ENCODE results near the gene MICU2. TPM values are rescaled to one million over a fixed set of nuclear protein-coding genes. Genes with fewer than 3 reads are reported as not detected.
"Not testable (repeated sequence)": the region's sequence is repeated elsewhere in the genome, so short reads cannot be mapped to it uniquely, and the experiment has no call there.

The MICU2 gene
- total RNA-seq, 2 donors from 2014 or later: 43.5 to 49.5 TPM

GRCh38 chr13:21606251-21606650 is 2.3 kb upstream of the MICU2 start:
- intact Hi-C loops (cut with DNase I): no loop called here
- no peak for DNase-seq

GRCh38 chr13:21596722-21597121 is 7.2 kb downstream of the MICU2 start:
- intact Hi-C loops (cut with DNase I): no loop called here
- DNase-seq (no peak), ATAC-seq (no peak)

More at GRCh38 chr13:21606251-21606650, 2.3 kb upstream of the MICU2 start:
- ATAC-seq: no peak

DNA sequence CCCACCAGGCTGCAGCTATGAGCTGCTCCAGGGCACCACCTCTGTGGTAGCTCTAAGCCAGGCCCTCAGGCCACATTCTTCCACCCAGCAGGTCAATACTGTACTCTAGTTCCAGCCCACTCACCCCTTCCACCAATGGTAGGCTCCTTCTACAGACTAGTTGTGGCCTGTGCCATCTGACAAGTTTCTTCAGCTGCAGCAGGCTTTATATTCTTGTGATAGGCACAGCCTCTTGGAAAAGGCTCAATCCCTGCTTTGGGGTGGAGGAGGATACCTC is 8.5 kb downstream of the MICU2 start:
- intact Hi-C loops (cut with DNase I): no loop called here
- ATAC-seq: peak in 1 of 2 donors; percentile 32

DNA sequence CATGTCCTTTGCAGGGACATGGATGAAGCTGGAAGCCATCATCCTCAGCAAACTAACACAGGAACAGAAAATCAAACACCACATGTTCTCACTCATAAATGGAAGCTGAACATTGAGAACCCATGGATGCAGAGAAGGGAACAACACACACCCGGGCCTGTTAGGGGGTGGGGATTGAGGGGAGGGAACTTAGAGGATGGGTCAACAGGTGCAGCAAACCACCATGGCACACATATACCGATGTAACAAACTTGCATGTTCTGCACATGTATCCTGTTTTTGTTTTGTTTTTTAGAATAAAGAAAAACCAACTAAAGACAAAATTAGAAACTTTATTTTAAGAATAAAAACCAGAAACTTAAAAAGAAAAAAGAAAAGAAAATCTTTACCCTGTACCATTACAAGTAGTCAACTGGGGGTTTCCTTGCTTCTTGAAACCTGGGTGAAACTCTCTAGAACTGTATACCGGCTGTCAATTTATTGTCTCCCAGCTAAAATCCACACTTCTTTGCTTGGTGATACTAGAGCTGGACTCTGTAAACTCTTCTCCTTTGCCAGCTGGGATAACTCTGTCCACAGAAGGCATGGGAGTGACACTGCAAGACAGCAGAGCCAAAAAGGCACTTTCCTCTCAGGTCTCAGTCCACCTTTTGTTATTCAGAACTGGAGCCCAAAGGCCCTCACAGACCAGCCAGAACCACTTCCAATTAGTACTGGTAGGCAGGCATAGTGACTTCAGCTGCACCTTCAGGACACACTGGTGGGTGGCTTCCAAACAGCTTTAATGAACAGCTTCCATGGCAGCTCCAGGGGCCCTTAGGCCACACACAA is 9.0 kb downstream of the MICU2 start:
- no peak for DNase-seq
- peak in 1 of 2 donors; percentile 15 for ATAC-seq
- intact Hi-C loops (cut with DNase I): no loop called here

More for the DNA sequence above, 8.5 kb downstream of the MICU2 start:
- no peak for DNase-seq

- ATAC-seq; DNase-seq; intact Hi-C loops (cut with DNase I): not testable (repeated sequence)
Observed at GRCh38 chr13:21590665-21591456, 13.1 kb downstream of the MICU2 start.

- DNase-seq (no peak), ATAC-seq (no peak)
- intact Hi-C loops (cut with DNase I): no loop called here
Observed at GRCh38 chr13:21590231-21590630, 13.7 kb downstream of the MICU2 start.

- intact Hi-C loops (cut with DNase I); ATAC-seq; DNase-seq: not testable (repeated sequence)
Observed at GRCh38 chr13:21589510-21589909, 14.5 kb downstream of the MICU2 start.

DNA sequence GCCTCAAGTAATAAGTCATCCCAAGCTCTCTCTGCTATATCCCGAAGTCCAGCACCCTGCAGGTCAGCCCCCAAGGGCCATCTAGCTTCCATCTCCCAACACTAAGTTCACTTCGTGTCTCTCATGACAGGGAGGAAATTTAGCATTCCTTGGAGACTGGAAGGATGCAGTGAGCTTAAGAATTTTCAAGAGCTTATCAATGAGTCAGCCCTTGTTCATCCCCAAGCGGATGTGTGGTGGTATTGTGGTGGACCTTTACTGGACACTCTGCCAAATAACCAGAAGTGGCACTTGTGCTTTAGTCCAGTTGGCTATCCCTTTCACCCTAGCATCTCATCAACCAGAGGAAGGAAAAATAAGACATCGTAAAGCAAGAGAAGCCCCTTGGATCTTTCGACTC is 15.6 kb downstream of the MICU2 start:
- intact Hi-C loops (cut with DNase I); DNase-seq; ATAC-seq: not testable (repeated sequence)

DNA sequence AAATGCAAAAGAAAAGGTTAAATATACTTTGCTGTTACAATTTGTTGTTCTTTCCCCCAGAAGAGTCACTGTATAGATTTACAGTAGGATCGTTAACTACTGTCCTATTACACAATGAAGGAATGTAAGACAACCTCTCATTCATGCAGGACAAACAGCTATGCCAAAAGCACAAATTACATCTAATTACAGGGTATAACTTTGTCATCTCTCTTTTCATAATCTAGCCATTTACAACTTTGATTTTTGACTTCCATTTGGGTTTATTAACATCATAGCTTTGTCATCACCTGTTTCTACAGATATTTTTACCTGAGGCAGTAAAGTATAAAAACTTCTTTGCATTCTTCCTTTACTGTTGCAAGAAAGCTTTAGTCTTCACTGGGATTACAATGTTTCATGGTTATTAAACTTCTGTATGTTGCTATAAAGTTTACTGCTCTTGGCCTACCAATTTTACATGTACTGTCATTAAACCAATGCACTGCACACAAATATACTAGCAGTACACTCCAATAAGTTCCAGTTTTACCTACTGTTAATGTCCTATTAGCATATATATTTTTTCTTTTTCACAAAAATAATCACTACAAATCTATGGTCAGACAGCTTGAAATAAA is 18.9 kb downstream of the MICU2 start:
- intact Hi-C loops (cut with DNase I): no loop called here
- DNase-seq: no peak
- no peak for ATAC-seq

- intact Hi-C loops (cut with DNase I): no loop called here
- ATAC-seq (no peak), DNase-seq (no peak)
Observed at GRCh38 chr13:21583478-21583877, 20.5 kb downstream of the MICU2 start.

- ATAC-seq (no peak), DNase-seq (no peak)
- intact Hi-C loops (cut with DNase I): no loop called here
Observed at GRCh38 chr13:21580736-21581135, 23.2 kb downstream of the MICU2 start.

DNA sequence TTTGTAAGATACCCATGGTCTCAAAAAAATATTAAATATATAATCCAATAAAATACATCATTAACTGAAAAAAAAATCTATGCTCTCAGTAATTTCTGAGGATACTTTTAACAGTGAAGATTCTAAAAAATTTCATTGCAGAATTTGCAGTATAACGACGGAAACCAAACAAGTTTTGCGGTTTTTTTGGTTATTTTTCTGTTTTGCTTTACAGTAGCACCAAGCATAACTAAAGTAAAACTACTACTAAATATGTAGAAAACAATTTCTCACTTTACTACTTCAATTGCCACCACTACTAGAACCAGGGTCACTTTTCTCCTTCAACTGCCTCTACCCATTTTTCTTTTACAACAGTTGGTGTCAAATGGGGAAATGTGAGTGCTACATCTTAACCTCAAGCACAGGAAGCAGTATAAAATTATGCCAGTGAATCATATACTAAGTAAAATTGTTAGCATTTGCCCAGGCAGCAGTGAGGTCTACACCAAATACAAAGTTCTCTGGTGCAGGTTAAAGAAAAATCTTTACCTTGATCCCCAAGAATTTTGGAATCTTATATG is 24.1 kb downstream of the MICU2 start:
- ATAC-seq (no peak), DNase-seq (no peak)
- intact Hi-C loops (cut with DNase I): no loop called here

DNA sequence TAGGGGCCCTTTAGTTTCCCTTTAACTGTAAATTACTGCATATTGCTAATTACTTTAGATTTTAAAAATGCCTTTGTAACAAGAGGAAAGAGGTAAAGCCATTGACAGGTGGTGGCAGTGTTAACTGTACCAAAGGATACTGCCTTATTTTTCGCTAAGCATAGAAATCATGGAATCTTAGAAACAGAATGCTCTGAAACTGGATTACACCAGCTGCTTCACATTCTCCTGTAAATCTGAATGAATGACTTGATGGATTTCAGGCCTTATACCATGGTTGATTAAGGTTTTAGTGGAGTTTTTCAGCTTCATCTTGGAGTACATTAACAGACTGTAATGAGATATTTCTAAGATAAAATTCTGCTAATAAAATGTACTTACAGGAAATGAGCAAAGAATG is 25.2 kb downstream of the MICU2 start:
- DNase-seq (no peak), ATAC-seq (no peak)
- intact Hi-C loops (cut with DNase I): no loop called here

DNA sequence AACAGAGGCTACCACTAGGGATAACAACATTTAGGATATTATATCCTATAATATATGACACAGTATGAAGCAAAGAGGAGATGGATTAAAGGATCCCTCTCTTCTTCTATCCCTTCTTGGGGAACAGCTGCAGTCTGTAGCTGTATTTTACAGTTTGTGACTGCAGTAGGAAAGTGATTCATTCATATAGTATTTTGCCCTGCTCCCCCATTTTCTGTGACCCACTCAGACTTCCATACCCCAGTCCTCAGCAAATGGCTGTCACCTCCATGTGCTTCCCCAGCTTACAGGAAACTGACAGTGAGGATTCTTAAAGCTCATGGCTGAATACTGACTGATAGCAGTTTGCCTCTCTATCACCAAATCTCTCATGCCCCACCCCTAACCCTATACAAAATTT is 27.5 kb downstream of the MICU2 start:
- no peak for ATAC-seq
- intact Hi-C loops (cut with DNase I): no loop called here
- DNase-seq: no peak

DNA sequence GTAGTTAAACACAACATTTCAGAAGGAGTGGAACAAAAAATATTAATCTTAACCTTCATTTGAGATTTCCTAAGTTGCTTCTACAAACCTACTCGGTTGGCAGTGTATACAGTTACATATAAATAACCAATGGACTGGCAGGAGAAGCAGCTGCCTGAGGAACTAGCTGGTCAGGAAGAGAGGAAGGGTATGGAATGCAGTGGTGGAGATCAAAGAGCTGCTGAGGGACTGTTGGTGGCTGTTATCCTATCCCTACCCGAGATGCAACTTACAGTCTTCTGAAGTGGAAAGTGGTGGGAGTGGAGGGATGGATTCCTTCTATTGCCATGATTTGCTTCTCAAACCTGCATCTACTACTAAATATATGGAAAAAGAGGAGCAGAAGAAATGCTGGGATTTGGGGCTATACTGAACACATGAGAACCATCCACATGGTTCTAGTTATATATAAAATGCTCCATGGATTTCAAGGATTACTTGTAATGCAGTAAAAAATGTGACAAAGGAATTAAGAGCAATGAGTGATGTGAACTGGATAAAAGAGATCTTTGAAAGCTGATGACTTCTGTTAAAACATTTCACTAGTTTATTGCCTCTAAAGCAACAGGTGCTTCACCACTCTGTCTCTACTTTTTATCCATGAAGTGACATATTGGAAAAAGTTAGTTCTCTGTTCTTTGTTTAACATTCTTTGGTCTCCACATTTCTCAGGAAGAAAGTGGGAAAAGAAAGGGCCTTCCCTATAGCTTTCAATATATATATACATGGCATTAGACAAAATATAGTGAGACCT is 29.9 kb downstream of the MICU2 start:
- ATAC-seq (no peak), DNase-seq (no peak)
- intact Hi-C loops (cut with DNase I): no loop called here

- DNase-seq (no peak), ATAC-seq (no peak)
- intact Hi-C loops (cut with DNase I): no loop called here
Observed at GRCh38 chr13:21569686-21570085, 34.3 kb downstream of the MICU2 start.

DNA sequence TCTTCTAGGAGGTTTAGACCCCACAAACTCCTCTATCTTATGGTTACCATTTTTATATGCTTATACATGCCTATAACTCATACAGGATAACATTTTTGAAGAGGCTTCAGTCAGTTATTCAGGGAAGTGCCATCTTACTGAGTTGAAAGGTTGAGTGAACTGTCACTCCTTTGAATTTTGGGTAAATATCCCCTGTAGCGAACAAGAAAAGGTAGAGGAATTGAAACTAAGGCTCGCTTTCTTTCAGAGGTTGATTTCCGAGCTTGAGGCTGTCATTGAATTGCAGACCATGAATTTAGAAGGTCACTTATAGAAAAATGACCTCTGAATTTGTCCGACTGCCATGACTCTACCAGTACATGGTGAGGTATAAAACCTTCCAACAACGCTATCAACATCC is 35.1 kb downstream of the MICU2 start:
- ATAC-seq (no peak), DNase-seq (no peak)
- intact Hi-C loops (cut with DNase I): no loop called here

DNA sequence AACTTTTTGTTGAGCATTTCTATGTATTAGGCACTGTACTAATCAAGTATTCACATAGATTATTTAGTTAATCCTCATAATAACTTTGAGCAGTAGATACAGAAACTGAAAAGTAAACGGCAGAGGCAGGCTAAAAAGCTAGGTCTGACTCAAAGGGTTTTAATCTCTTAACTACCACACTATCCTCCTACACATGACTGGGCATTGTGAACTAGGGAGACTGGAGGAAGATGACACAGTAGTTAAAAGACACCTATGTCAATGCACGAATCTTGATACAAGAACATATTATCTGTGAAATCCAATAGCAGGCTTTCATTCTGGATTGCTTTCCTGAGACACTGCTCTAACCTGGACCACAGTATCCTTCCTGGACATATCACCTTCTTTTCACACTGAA is 36.3 kb downstream of the MICU2 start:
- peak in 1 of 2 donors; percentile 71 for ATAC-seq
- intact Hi-C loops (cut with DNase I): no loop called here
- DNase-seq: no peak

DNA sequence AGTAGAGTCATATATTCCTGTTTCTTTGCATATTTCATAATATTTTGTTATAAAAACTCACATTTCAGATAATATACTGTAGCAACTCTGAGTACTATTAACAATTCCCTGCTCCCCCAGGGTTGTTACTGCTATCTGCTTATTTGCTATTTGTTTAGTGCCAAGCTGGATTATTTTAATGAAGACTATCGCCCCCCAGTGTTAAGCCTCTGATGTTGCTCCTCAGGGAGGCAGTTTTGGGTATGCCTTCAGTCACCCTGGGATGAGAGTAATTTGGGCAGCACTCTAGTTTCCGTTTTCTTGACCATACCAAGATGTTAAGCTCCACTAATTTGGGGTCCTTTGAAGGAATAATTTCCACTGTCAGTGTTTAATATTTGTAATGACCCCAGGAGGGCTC is 46.0 kb downstream of the MICU2 start:
- intact Hi-C loops (cut with DNase I): no loop called here
- ATAC-seq: peak in 1 of 2 donors; percentile 47
- no peak for DNase-seq
